Neural cell (in vitro differentiated cells): ENCODE results near the gene ZNF418.

Experiments
- CTCF ChIP-seq: fragments of 450-650 bp; IDR thresholded peaks from 2 replicates; pipeline ENCODE4 v1.5.1; 2014; ENCODE audit warnings: antibody characterized with exemption, mild to moderate bottlenecking, moderate library complexity; ENCODE audit not compliant: poor library complexity, severe bottlenecking
- EP300 ChIP-seq: fragments of 450-650 bp; conservative IDR thresholded peaks from 2 replicates; pipeline ENCODE4 v1.6.1; 2014; ENCODE audit warnings: antibody characterized with exemption, mild to moderate bottlenecking, moderate library complexity; ENCODE audit not compliant: poor library complexity, severe bottlenecking
- EZH2 ChIP-seq: fragments of 200-600, 300-800 bp; shearing (Covaris generic), sonication (generic); IDR thresholded peaks from 2 replicates; pipeline ENCODE4 v1.6.1; 2014; ENCODE audit warnings: antibody characterized with exemption, low read length, borderline replicate concordance, mild to moderate bottlenecking; ENCODE audit not compliant: insufficient read depth, poor library complexity, severe bottlenecking
- POLR2AphosphoS5 ChIP-seq: IDR thresholded peaks from 2 replicates; pipeline ENCODE4 v1.6.1; 2012
- RAD21 ChIP-seq: fragments of 450-650 bp; conservative IDR thresholded peaks from 2 replicates; pipeline ENCODE4 v1.6.1; 2014; ENCODE audit warnings: antibody characterized with exemption, mild to moderate bottlenecking, moderate library complexity
- REST ChIP-seq: IDR thresholded peaks from 2 replicates; pipeline ENCODE4 v1.6.1; 2012; ENCODE audit warnings: borderline replicate concordance
- TAF1 ChIP-seq: IDR thresholded peaks from 2 replicates; pipeline ENCODE4 v1.6.1; 2012; ENCODE audit warnings: low read depth

- peak; percentile 40 for TF ChIP-seq CTCF
- TF ChIP-seq EP300: no peak
- TF ChIP-seq REST: no peak
- no peak for TF ChIP-seq POLR2AphosphoS5
- no peak for TF ChIP-seq RAD21
- no peak for TF ChIP-seq TAF1
- TF ChIP-seq EZH2: no peak
Measured at GRCh38 chr19:57887195-57887941, 47.8 kb downstream of the ZNF418 start.
